GM21360 (cell line): Measurements from ENCODE around the gene HS1BP3.

ENCODE experiments used
- ATAC-seq: cut with Tn5 transposase; IDR thresholded peaks from one replicate; pipeline ENCODE4 v1.9.1; 2021; ENCODE audit warnings: mild to moderate bottlenecking, moderate library complexity; ENCODE audit not compliant: unreplicated experiment

The HS1BP3 gene

GRCh38 chr2:20620271-20620681 is 30.6 kb downstream of the HS1BP3 start:
- no peak for ATAC-seq

- no peak for ATAC-seq
These were observed 31.3 kb downstream of the HS1BP3 start for GRCh38 chr2:20619624-20620024.

- ATAC-seq: no peak
These were observed 31.9 kb downstream of the HS1BP3 start for GRCh38 chr2:20618886-20619521.

- ATAC-seq: no peak
These were observed 32.4 kb downstream of the HS1BP3 start for GRCh38 chr2:20618468-20618885.

GRCh38 chr2:20617892-20618467 is 32.9 kb downstream of the HS1BP3 start:
- no peak for ATAC-seq

- ATAC-seq: no peak
These were observed 33.8 kb downstream of the HS1BP3 start for GRCh38 chr2:20617081-20617575.

- no peak for ATAC-seq
These were observed 34.5 kb downstream of the HS1BP3 start for GRCh38 chr2:20616341-20616871.

GRCh38 chr2:20615466-20616241 is 35.2 kb downstream of the HS1BP3 start:
- no peak for ATAC-seq

GRCh38 chr2:20615068-20615465 is 35.8 kb downstream of the HS1BP3 start:
- no peak for ATAC-seq

- ATAC-seq: no peak
These were observed 36.5 kb downstream of the HS1BP3 start for GRCh38 chr2:20614201-20615067.

- no peak for ATAC-seq
These were observed 37.7 kb downstream of the HS1BP3 start for GRCh38 chr2:20612925-20613916.

- ATAC-seq: no peak
These were observed 39.0 kb downstream of the HS1BP3 start for GRCh38 chr2:20611844-20612356.

- ATAC-seq: no peak
These were observed 39.6 kb downstream of the HS1BP3 start for GRCh38 chr2:20611077-20611843.

- no peak for ATAC-seq
These were observed 40.9 kb downstream of the HS1BP3 start for GRCh38 chr2:20609995-20610357.

GRCh38 chr2:20609349-20609994 is 41.4 kb downstream of the HS1BP3 start:
- no peak for ATAC-seq

- ATAC-seq: no peak
These were observed 42.1 kb downstream of the HS1BP3 start for GRCh38 chr2:20608666-20609348.

GRCh38 chr2:20607446-20607845 is 43.5 kb downstream of the HS1BP3 start:
- no peak for ATAC-seq

GRCh38 chr2:20606198-20606597 is 44.7 kb downstream of the HS1BP3 start:
- no peak for ATAC-seq
